ENCODE results near the gene MS4A6E. TPM values are rescaled to one million over a fixed set of nuclear protein-coding genes. Genes with fewer than 3 reads are reported as not detected.
A peak's percentile ranks its signal among the peaks of the same experiment; 100 is the strongest.
"Not testable (repeated sequence)": the region's sequence is repeated elsewhere in the genome, so short reads cannot be mapped to it uniquely, and the experiment has no call there.

MS4A6E gene, protein sequence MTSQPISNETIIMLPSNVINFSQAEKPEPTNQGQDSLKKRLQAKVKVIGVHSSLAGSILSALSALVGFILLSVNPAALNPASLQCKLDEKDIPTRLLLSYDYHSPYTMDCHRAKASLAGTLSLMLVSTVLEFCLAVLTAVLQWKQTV
- 25.8 and 38.5 TPM in 2 replicates for total RNA-seq (2014; rRNA removed; shearing (Covaris generic))

DNA sequence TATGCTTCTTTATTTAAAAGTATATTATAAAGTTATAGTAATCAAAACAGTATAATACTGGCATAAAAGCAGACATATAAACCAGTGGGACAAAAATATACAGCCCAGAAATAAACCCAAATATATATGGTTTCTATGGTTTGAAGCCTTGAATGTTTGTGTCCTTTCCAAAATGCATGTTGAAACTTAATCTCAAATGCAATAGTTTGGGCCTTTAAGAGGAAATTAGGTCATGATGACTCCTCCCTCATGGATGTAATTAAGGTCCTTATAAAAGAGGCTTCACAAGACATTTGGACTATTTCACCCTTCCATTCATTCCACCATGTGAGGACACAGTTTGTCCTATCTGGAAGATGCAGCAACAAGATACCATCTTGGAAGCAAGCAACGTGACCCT lies at the start of gene MS4A6E:
Gene MS4A6E, plus strand, starts transcription at position 301 of the 400 bp plus-strand sequence. CDS start 7,641 bp downstream, outside the sequence.
- DNase-seq (ENCODE audit: low read depth): no peak

DNA sequence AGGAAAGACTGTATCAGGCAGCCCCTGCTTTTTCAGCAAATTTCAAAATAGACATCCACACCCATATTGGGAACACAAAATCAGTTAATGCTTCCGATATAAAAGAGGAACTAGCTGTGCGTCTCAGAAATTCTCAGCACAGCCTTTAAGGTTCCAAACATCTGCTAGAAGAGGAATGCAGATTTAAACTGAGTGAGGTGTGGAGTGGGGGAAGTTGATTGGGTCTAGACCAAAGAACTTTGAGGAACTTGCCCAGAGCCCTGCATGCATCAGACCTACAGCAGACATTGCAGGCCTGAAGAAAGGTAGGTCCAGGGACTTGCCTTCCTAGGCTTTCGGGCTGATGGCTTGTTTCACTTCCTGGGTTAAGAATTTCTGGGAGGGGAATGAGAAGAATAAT lies 46.6 kb upstream of the MS4A6E start, which contains the start of gene MS4A4A:
Gene MS4A4A, plus strand, starts transcription at position 255 of the 400 bp plus-strand sequence. Its CDS starts 10 bp downstream, at position 265.
- DNase-seq (ENCODE audit: low read depth): no peak

DNA sequence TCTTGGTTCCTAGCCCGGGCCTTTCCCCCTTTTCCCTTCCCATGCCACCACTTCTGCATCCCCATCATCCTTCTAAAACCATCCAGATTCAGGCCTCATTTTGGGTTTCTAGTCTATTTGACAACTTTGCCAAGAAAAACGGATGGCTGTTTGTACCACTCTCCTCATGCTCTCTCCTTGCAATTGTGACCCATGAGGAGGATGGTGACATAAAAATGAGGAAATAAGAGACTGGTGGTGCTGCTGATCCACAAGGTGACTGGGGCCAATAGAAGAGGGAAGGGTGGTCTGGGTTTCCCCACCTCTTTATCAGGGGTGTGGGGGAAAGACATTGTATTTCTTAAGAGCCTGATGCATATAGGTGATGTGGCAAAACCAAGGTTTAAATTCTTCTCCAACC lies 45.6 kb upstream of the MS4A6E start:
- no peak for DNase-seq (ENCODE audit: low read depth)

DNA sequence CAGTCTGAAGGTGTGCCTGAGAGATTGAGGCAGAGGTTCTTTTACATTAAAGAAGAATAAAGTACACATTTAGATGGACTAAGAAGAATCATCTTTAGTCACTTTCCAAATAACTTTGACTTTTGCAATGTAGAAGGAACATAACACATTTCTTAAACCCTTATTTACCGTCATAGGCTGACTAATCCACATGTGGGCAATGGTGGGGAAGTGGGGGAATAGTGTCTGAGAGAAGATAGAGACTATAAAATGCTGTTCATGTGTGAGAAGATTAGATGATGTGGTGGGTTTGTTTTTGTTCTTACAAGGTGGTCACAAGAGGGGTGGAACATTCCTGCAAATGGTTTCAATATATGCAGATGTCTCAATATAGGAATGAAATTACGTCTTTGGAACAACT lies 44.8 kb upstream of the MS4A6E start:
- peak; percentile 28 for DNase-seq (ENCODE audit: low read depth)

DNA sequence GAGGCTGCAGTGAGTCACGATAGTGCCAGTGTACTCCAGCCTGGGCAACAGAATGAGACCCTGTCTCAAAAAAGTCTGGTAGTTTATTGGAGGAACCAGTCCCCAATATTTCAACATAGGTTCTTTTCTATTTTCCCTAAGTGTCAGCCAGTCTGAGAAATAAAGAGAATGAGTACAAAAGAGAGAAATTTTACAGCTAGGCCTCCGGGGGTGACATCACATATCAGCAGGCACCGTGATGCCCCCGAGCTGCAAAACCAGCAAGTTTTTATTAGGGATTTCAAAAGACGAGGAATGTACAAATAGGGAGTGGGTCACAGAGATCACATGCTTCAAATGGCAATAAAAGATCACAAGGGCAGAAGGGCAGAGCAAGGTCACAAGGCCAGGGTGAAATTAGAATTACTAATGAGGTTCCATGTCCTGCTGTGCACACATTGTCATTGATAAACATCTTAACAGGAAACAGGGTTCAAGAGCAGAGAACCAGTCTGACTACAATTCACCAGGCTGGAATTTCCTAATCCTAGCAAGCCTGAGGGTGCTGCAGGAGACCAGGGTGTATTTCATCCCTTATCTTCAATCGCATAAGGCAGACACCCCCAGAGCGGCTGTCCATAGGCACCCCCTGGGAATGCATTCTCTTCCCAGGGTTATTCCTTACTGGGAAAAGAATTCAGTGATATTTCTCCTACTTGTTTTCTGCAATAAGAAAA lies 41.5 kb upstream of the MS4A6E start:
- peak; percentile 78 for DNase-seq (ENCODE audit: low read depth)

DNA sequence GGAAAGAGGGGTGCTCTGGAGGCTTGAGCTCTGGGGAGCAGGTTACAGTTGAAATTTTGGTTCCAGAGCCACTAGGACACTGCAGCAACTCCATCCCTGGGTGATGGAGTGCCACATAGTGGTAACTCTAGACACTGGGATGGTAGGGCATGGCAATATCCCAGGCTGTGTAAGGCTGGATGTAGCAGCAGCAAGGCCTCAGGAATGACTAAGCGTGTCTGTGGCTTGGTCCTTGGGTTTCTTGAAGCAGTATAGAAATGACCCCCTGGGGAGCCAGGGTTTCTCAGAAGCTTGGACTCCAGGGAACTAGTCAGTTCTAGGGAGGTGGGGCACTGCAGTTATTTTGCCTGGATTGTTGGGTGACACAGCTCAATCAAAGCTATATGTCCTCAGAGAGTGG lies 38.5 kb upstream of the MS4A6E start:
- peak; percentile 95 for DNase-seq (ENCODE audit: low read depth)

DNA sequence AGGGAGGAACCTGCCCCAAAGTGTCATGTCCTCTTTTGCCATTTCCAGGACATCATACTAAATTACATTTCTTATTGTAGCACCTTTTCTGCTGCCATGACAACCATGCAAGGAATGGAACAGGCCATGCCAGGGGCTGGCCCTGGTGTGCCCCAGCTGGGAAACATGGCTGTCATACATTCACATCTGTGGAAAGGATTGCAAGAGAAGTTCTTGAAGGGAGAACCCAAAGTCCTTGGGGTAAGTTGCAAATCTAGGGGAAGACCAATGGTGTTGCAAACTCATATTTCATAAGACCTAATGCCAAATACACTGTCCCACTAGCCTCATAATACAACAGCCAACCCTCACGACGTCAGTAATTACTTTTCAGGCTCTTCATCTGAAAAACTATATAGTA lies 34.9 kb upstream of the MS4A6E start:
- no peak for DNase-seq (ENCODE audit: low read depth)

DNA sequence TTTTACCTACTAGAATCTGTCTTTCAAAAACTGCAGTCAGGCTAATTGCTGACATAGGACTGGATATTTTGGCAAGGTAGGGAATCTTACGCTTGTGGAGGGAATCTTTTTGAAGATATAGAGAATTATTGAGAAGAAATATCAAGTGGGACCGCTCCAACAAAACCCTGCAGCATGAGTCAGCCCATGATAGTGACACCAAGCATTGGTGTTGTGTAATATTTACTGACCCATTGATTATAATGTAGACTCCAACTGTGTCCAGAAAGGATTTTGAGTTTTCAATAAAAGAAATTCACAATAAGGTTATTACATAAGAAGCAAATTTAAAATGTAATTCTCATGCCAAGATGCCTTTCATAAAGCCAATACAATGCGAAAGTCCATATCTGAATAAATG lies 25.9 kb upstream of the MS4A6E start:
- no peak for DNase-seq (ENCODE audit: low read depth)

DNA sequence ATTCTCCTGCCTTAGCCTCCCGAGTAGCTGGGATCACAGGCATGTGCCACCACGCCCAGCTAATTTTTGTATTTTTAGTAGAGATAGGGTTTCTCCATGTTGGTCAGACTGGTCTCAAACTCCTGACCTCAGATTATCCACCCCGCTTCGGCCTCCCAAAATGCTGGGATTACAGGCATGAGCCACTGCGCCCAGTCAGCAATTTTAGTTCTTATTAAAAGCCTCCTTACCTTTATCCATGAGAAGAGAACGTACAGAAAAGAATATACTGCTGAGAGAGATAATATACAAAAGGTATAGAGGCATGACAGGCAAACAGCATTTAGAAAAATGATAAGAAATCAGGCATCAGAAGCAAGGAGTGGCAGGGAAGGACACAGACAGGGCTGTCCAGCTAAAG lies 25.2 kb upstream of the MS4A6E start:
- not testable (repeated sequence) for DNase-seq (ENCODE audit: low read depth)

DNA sequence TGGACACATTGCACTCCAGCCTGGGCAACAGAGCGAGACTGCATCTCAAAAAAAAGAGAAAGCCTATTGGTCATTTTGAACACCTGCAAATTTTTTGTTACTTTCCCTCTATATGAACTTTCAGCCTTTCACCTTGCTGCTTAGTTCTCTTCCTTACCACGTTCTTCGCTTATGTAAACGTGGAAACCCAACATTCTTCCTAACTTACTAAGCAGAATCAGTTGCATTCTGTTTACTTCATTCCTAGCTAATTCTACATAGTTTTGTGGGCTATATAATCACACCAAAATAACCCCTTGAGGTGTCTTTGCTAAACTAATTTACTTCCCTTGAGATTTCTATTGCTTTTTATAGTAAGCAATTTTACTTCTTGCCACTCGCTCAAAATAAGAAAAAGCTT lies 23.4 kb upstream of the MS4A6E start:
- peak; percentile 76 for DNase-seq (ENCODE audit: low read depth)

DNA sequence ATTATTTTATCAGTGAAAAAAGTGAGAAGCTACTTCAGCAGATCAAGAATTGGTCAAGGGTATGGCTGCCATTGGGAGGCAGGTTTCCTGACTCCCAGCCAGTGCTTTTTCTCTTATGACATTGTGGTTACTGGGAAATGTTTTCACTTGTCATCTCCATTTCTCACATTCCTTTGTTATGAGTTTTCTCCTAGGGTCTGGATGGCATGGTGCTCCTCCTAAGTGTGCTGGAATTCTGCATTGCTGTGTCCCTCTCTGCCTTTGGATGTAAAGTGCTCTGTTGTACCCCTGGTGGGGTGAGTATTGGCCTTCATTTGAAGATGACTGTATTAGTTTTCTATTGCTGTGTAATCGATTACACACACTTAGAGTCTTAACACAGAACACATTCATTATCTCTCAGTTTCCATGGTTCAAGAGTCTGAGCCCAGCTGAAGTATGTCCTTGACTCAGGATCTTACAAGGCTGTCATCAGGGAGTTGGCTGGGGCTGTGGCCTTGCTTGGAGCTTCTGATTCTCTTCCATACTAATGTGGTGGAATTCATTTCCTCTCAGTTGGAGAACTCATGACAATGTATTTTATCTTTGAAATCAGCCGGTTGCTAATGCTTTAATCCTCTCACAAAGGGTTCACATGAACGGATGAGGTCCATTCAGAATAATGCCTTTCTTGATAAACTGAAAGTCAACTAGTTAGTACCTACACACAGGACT lies 21.0 kb upstream of the MS4A6E start:
- peak; percentile 88 for DNase-seq (ENCODE audit: low read depth)

DNA sequence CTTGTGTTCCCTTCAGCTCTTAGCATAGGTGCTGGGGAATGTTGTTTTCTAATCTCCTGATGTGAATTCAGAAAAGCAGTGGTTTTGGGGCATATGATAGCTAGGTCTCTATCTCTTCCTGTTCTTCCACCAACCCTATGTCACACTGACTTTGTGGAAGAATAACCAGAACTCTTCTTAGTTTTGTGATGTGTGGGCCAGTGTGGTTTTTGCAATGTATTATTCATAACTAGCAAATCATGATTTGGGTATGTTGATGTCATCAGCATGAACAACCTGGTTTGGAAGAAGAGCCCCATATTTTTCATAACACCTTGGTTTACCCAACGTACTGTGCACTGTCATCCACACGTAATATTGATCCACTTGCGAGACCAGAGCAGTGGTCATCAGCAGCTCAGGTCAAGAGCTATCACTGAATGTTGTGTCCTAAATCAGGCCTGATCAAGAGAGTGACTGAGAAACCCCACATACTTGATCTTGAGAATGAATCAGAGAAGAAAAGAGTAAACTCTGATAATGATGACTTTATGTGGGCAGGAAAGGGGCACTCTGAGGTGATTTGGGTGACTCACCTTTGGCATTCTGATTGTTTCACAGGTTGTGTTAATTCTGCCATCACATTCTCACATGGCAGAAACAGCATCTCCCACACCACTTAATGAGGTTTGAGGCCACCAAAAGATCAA lies 19.4 kb upstream of the MS4A6E start:
- peak; percentile 73 for DNase-seq (ENCODE audit: low read depth)

DNA sequence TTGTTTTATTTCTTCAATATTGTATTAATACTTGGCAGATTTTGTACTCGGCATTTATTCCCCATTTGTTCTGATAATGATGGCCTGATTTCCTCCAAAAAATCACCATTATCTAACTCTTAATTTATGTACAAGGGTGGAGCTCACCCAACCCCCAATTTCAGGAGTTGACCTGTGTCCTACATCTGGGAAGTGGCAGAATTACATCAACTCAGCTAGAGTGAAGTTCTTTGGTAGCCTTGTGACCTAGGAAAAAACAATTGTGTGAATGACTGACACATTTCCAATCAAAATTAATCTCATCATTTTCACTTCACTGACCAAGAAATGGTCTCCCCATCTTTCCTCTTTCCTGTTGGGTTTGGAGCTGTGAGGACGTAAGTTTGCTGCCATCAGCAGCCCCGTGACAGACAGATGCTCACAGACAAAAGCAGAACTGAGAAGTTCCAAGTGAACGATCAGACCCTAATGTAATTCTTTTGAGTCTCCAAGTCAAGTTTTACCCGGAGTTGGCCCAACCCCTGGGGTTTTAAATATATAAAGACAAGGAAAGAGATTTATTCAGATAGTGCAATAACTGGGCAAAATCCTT lies 16.6 kb upstream of the MS4A6E start:
- DNase-seq (ENCODE audit: low read depth): no peak

DNA sequence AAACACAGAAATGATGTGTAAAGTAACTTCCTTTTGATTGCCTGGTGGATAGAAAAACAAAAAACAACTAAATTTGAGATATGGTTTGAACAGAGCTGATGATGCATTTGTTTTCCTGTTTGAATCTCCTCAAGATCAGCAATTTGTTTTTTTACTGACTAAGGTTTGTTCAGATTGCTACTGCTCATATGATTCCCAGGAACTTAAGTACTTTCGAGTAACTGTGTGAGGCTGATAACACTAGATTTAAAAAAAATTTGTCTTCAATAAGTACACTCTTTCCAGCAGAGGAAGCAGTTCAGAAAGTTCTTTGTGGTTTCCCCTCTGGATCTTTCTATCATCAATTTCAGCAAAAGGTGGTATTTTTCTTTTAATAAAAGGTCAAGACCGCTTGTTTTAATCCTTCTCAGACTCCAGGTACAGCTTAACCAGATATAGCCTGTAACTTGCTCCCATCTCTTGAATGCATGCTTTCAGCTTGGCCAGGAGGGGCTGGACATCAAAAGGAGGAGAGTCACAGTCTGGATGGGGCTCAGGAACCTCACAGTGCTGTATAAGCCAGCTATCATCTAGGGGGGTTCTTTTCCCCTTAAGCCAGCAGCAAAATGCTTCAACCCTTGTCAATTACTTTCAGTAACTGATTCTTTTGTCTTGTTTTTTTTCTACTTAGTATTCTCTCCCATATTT lies 12.3 kb upstream of the MS4A6E start:
- no peak for DNase-seq (ENCODE audit: low read depth)

DNA sequence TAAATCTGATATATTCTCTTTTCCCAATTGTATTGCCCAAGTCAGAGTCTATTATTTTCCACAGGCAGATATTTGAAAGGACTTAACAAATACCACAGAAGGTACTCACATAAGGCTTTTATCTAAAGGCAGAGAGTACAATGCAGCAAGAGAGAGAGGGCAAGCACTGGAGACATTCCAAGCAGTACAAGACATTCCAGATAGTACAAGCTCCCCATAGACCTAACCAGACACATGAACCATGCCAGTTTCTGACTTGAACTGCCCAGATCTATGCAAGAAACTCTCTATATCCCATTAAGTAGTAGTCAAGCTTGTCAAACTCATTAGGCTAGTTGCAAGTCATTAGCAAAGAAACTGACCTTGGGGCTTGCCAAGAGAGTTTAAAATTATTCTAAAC lies 11.2 kb upstream of the MS4A6E start:
- DNase-seq (ENCODE audit: low read depth): peak; percentile 64

DNA sequence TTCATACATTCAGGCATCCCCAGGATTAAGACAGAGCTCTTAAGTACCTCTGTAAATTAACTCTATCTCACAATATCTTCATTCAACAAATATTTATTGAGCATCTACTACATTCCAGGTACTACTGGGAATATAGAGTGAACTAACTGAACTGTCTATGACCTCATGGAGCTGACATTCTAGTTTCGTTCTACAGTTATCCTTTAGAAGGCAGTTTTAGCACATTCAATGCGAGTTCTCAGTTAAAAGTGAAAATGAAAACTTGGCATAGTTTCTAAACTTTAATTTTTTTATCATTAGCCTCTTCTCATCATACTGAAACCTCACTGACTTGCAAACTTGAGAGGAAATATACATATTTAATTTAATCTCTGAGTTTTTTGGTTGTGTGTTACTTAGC lies 10.7 kb upstream of the MS4A6E start:
- DNase-seq (ENCODE audit: low read depth): no peak

DNA sequence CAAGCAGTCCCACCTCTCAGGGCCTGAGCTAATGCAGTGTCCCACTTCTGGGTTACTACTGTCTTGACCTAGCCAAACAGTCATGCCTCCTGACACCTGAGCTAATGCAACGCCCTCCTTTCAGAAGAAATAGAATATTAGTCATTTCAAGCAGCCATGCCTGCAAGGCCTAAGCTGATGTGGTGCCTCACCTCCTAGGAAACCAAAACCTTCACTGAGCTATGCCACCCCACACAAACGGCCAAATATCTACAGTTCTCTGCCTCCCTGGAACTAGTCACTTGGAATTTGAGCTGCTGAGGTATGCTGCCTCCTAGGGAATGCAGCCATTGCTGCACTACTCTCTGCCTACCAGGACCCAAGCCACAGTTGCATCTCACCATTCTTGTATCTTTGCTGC lies 8.3 kb upstream of the MS4A6E start:
- DNase-seq (ENCODE audit: low read depth): peak; percentile 87

DNA sequence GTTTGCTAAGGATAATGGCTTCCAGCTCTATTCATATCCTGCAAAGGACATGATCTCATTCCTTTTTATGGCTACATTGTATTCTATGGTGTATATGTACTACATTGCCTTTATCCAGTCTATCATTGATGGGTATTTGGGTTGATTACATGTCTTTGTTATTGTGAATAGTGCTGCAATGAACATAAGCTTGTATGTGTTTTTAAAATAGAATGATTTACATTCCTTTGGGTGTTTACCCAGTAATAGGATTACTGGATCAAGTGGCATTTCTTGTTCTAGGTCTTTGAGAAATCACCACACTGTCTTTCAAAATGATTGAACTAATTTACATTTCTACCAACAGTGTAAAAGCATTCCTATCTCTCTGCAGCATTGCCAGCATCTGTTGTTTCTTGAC lies 6.0 kb upstream of the MS4A6E start:
- DNase-seq (ENCODE audit: low read depth): no peak

DNA sequence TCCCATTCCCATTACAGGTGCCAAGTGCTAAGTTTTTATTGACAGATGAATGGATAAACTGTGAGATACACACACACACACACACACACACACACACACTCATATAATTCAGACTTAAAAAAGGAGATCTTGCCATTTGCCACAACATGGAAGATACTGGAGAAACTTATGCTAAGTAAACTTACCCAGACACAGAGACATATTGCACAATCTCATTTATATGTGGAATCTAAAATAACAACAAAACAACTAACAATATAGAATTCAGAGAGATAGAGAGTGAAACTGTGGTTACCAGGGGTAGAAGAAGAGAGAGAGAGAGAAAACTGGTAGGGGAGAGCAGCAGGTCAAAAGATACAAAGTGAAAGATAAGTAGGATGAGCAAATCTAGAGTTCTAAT lies 1.4 kb downstream of the MS4A6E start:
- no peak for DNase-seq (ENCODE audit: low read depth)

DNA sequence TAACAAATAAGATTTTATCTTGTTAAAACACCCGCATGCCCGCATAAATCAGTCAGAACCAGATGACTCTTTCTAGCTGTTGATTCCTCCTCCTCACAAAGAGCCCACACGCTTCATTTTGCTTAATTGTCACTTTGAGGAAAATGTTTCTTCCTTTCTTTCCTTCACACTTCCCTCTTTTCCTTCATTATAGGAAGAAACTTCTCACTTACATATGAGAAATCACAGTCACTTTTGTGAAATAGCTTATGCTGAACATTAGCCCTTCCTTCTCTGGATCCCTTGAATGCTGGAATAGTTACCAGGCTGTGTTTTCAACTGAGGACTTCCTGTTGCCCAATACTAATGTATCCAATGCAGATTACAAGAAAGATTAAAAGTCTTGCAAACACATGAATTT lies 5.8 kb downstream of the MS4A6E start:
- no peak for DNase-seq (ENCODE audit: low read depth)

DNA sequence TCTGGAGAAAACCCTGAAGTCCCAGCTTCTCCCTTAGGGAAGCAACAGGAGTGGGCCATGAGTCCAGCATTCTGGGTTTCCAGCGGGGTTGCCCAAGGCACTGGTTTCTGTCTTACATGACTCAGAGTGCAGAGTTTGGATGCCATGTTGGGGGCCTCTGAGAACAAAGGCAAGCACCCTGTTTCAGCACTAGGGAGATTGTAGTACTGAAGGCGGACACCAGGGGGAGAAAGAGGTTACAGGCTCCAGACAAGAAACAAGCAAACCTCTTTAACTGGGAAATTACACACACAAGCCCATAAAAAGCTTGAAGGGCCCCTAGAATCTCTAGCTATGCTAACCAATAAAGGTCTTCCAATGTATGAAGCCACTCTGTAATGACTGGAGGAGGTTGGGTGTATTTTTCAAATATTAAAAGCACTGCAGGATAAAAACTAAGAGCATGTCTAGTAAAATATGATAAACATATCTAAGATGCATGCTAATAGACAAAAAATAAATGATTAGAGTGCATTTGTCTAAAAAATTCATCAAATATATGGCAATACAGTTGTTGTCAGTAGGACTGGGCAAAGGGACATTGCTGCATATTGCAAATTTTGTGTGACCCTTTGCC lies 7.1 kb downstream of the MS4A6E start:
- DNase-seq (ENCODE audit: low read depth): peak; percentile 82
